NOMO-1 treated with DMSO at 0.1 percent for 48 hours (cell line): Measurements from ENCODE around the gene ARAF.

Experiments
- DNase-seq: peaks from one replicate; lab custom pipeline; 2025; ENCODE audit not compliant: unreplicated experiment; lab: John Stamatoyannopoulos, UW

Gene ARAF

GRCh38 chrX:47619486-47620302, 58.7 kb downstream of the ARAF start, which contains the start of gene SYN1:
SYN1 (minus strand) TSS chrX:47619857; CDS start chrX:47619728, 129 bp downstream.
- DNase-seq = peak; percentile 70

DNA sequence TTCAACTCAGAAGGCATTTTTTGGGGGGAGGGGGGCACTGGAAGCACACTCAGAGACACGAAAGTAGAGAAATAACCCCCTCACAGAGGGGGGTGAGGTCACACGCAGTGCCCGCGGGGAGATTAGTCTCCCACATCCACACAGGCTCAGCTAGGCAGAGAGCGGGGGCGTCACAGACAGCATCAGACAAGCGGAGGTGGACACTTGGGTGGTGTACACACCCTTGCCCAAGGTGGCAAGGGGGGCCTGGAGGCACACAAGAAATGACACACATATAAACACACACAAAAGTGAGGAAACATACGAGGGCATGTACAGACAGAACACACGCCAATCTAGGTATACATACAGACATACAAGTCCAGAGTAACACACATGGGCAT, 59.3 kb downstream of the ARAF start:
- DNase-seq = no peak
